GM10266 (cell line): Measurements from ENCODE around the gene MGAT3.

Experiments used
- DNase-seq: peaks from one replicate; pipeline ENCODE4 v3.0.0; 2012; ENCODE audit errors: extremely low spot score
- TF ChIP-seq, protein P1 (sequence below): IDR thresholded peaks from 2 replicates; pipeline ENCODE4 v1.5.1; 2012; ENCODE audit warnings: mild to moderate bottlenecking, low read depth; ENCODE audit not compliant: control insufficient read depth, insufficient read depth; ENCODE audit errors: missing control alignments

MGAT3 gene

DNA sequence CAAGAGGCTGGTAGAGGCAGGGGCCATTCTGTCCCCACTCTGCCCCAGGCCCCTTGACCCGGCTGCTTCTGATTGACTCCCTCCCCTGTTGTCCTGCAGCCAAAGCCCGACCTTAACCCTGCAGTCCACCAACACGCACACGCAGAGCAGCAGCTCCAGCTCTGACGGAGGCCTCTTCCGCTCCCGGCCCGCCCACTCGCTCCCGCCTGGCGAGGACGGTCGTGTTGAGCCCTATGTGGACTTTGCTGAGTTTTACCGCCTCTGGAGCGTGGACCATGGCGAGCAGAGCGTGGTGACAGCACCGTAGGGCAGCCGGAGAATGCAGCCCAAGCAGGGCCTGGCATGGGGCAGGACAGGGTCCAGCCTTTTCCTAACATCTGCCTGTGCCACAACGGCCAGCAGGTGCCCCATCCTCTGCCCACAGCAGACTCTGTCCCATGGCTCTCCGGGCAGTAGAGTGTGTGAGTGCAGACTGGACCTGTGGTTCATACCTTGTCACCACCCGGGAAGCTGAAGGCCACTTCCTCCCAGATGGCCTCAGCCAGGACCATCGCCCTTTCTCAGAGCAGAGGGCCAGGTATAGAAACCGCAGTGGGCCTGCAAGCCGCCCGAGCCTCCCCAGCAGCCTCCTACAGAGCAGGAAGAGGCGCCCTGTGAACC lies 26.8 kb upstream of the MGAT3 start:
- DNase-seq: no peak
- TF ChIP-seq, protein P1, sequence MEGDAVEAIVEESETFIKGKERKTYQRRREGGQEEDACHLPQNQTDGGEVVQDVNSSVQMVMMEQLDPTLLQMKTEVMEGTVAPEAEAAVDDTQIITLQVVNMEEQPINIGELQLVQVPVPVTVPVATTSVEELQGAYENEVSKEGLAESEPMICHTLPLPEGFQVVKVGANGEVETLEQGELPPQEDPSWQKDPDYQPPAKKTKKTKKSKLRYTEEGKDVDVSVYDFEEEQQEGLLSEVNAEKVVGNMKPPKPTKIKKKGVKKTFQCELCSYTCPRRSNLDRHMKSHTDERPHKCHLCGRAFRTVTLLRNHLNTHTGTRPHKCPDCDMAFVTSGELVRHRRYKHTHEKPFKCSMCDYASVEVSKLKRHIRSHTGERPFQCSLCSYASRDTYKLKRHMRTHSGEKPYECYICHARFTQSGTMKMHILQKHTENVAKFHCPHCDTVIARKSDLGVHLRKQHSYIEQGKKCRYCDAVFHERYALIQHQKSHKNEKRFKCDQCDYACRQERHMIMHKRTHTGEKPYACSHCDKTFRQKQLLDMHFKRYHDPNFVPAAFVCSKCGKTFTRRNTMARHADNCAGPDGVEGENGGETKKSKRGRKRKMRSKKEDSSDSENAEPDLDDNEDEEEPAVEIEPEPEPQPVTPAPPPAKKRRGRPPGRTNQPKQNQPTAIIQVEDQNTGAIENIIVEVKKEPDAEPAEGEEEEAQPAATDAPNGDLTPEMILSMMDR: no peak

DNA sequence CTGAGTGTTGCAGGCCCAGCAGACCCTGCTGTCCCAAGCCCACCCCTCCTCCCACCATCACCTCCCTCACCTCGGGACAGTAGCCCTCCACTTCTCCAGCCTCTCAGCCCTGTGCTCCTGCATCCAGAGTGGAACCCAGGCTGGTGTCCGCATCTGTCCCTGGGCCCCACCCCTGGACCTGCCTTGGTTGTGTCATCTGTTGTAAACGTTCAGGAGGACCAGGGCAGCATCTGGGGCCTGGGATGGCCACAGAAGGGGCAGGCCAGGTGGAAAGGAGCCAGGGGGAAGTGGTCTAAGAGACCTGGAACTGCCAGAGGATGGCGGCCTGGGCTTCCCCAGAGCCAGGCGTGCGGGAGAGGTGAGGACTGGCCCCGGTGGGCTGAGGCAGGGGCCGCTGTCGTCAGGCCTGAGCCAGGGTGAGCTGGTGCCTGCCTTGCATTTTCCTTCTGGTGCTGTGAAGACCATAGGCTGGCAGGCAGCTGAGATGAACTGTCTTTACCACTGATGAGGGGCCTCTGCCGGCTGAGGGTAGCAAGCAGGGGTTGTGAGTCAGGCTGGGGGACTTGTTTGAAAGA lies 26.1 kb upstream of the MGAT3 start:
- TF ChIP-seq, protein P1: no peak
- no peak for DNase-seq

DNA sequence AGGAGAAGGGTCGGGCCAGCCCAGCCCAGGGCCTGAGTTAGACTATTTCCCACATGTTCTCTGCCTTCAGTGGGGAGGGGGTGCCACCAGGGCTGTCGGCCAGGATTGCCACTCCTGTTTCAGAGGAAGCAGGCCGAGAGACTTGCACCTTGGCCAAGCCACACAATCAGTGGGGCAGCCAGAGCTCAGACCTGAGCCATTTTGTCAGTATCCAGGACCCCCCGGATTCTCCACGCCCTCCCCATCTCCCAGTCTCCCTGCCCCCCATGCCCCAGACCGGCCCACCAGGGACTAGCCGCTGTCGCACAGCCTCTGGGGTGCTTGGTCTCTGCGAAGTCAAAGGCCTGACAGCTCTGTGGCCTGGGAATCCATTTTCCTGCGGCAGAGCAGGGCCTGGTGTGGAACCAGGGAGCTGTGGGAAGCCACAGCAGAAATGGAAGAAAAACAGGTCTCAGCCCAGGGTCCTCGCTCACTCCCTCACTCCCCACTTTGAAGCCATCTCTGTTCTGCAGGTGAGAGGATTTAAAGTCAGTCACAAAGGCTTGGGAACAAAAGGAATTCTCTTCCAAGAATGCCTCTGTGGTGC lies 25.5 kb upstream of the MGAT3 start:
- TF ChIP-seq, protein P1: no peak
- no peak for DNase-seq

DNA sequence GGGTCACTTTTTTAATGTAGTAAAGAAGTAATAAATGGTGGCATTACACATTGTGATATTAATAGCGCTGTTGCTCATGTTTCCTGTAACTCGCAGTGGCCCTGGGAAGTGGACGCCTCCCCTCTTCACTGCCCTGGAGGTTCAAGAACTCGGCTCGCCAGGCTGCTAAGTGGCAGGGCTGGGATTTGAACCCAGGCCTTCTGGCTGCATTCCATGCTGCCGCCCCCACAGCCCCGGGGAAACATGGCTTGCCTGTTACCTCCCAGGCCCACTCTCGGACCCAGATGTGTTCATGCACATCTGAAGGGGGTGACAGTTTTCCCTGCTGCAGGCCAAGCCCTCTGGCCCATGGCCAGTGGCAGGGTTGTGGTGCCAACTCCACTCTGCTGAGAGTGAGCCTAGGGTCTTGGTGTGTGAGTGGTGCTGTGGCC lies 25.0 kb upstream of the MGAT3 start:
- DNase-seq: no peak
- TF ChIP-seq, protein P1: no peak

DNA sequence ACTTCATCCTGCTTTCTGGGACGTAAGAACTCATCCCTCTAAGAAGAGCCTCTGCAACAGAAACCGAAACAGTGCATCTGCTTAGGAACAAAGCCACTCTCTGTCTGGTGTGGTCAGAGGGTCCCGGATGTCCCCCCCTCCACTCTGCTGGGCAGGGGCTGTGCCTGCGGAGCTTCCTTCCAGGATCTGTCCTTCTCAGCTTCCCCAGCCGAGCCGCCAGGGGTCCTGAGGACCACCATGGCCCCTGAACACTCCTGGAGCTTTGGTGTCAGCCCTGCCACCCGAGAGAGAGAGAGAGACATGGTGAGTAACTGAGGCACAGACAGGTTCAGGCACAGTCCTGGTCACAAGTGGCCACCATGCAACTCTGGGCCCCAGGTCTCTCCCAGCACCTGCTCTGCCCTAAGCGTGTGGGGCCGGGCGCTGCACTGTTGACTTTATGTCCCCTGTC lies 24.4 kb upstream of the MGAT3 start:
- TF ChIP-seq, protein P1: no peak
- no peak for DNase-seq

DNA sequence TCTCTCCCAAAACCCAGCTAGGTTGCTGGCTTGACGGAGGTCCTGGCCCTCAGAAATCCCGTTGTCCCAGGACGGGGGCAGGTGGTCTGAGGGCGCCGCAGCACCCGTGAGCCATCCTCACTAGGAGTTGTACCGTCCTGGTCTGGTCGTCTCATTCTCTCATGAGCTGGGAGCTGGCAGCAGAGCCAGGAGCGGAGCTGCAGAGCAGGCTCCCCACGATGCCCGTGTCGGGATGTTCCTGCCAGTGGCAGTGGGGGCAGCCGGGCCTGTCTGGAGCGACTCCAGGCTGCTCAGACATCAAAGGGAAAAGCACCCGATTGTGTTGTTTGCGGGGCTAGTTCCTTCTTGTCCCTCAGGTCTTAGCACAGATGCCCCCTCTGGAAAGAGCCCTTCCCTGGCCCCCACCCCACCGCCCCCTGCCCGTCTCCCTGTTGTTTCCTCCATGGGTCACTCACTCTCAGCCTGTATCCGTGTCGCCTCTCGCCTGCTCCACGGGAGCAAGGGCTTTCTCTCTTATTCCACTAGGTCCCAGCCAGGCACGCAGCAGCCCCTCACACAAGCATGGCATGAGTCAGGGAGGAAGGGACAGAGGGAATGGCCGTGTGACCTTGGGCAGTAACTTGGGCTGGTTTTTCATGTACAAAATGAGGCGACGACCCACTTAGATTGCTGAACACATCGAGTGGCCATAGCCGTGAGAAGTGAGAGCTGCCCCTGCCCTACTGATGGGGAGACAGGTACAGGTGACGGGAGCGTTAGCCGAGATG lies 23.2 kb upstream of the MGAT3 start:
- TF ChIP-seq, protein P1: no peak
- DNase-seq: no peak

DNA sequence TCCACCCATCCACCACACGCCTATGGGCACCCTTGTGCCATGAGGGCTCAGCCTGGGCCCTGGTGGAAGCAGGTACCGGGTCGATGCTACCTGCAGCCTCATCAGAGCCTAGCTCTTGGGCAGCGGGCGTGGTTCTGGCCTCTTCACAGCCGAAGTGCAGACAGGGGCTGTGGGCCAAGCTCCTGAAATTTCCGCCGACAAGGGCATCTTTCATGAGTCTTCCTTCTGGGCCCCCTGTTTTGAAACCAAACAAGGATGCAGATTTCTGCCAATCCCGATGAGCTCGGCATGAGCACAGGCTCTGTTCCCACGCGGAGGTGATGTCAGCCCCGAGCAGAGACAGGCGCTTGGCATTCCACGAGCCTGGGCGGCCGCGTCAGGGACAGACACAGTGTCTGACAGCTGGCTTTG lies 22.6 kb upstream of the MGAT3 start:
- TF ChIP-seq, protein P1: no peak
- no peak for DNase-seq
